Heart left ventricle (tissue), 16 donors: ENCODE results near the gene RPL35. TPM values are rescaled to one million over a fixed set of nuclear protein-coding genes. Genes with fewer than 3 reads are reported as not detected.

Experiments
- ATAC-seq, 4 donors: fragments of 200-7000 bp; cut with Tn5 transposase; one replicate each; pipeline ENCODE4 v1.9.1; 2020 to 2022; ENCODE audit warnings: moderate library complexity in 4 of 4, mild to moderate bottlenecking in 3 of 4, moderate number of reproducible peaks in 1 of 4
- DNase-seq, 5 donors: peaks; one replicate each; pipeline ENCODE4 v3.0.0-alpha.2; 2020
- H3K27ac ChIP-seq, 12 donors: fragments of 200-600 bp; sonication (generic) in 4 of 12; one replicate each; pipeline versions ENCODE4 v1.5.0 to v1.8.0; 2016 to 2022; ENCODE audit warnings: mild to moderate bottlenecking in 2 of 12
- H3K27me3 ChIP-seq, 9 donors: fragments of 200-600 bp; sonication (generic) in 2 of 9; one replicate each; pipeline versions ENCODE4 v1.5.1 to v1.8.0; 2016 to 2022; ENCODE audit warnings: mild to moderate bottlenecking in 3 of 9
- H3K36me3 ChIP-seq, 9 donors: fragments of 200-600 bp; sonication (generic) in 2 of 9; one replicate each; pipeline versions ENCODE4 v1.5.0 to v1.8.0; 2018 to 2022; ENCODE audit warnings: mild to moderate bottlenecking in 2 of 9
- H3K4me1 ChIP-seq, 12 donors: fragments of 200-600 bp; sonication (generic) in 4 of 12; one replicate each; pipeline versions ENCODE4 v1.5.0 to v1.8.0; 2016 to 2022; ENCODE audit warnings: mild to moderate bottlenecking in 3 of 12
- H3K4me3 ChIP-seq, 12 donors: fragments of 200-600 bp; sonication (generic) in 4 of 12; one replicate each; pipeline versions ENCODE4 v1.5.0 to v1.8.0; 2017 to 2022; ENCODE audit warnings: mild to moderate bottlenecking in 9 of 12, moderate library complexity in 4 of 12
- H3K9me3 ChIP-seq, 12 donors: fragments of 200-600 bp; sonication (generic) in 4 of 12; one replicate each; pipeline versions ENCODE4 v1.5.0 to v1.8.0; 2016 to 2022; ENCODE audit warnings: mild to moderate bottlenecking in 1 of 12
- POLR2A ChIP-seq, 2 donors: fragments of 450-650 bp; IDR thresholded peaks; one replicate each; pipeline ENCODE4 v1.6.1; 2017; ENCODE audit warnings: antibody characterized with exemption in 2 of 2, mild to moderate bottlenecking in 2 of 2, moderate library complexity in 2 of 2
- WGBS, 4 donors: extraction: QIAGEN DNeasy Blood & Tissue Kit in 2 of 4; methylation state at CpG; one replicate each; pipeline versions ENCODE4 v1.1.5 to v1.1.7; 2013 to 2018; 5-methylcytosine and 5-hydroxymethylcytosine counted together
- intact Hi-C, 10 donors: fragments of 100-400 bp; cut with DNase I; formaldehyde crosslinking; loops; one replicate each; pipeline versions ENCODE4 v1.11.1 to v1.14.2; 2022
- polyA plus RNA-seq, 2 donors: library from polyadenylated mRNA; stranded (reverse); fragments of 200-250 nt; gene quantifications; one replicate each; pipeline ENCODE4 v1.2.3, GENCODE V29; 2013
- total RNA-seq, 9 donors: library from RNA; depleted of rRNA in 2 of 9; stranded (reverse); fragments of >200 nt in 2 of 9; fragmentation: NEBNext Ultra II Directional in 3 of 9; extraction: Animal tissue kit (Norgen Biotek cat#: 25700) in 3 of 9; gene quantifications; one replicate each; pipeline versions ENCODE4 v1.1.0 to v1.2.4, GENCODE V29; 2016 to 2023
- TF ChIP-seq, protein P1 (sequence below), 12 donors: fragments of 200-600 bp; sonication (generic) in 4 of 12; IDR thresholded peaks; one replicate each; pipeline versions ENCODE4 v1.5.0 to v1.8.0; 2018 to 2022; ENCODE audit warnings: antibody characterized with exemption in 12 of 12, mild to moderate bottlenecking in 5 of 12
- donor health status: ischemic (EF 13 %, LVEDD 7.1; RV severe dilation, severe dysfunction).
- donor health status: healthy with polysubstance abuse.
- donor health status: DM: no; HTN: yes; CAD: no.
- donor health status: DM: no; HTN: no; CAD: no.
- donor health status: ischemic (EF 25% LVEDD 6.9; RV normal size, moderate dysfunction).
- donor health status: ischemic (EF 25% LVEDD 5.7; RV mildly dilated, moderate dysfunction).
- donor health status: healthy.
- donor health status: DM: yes; HTN: yes; CAD: no.
- donor health status: ischemic (EF 35%, LVEDD 5.7; RV mildly dilated, moderate dysfunction).
- donor health status: nonischemic (EF 11% LVEDD 7.7; RV severe dilation, severe dysfunction).
- donor health status: DM: yes; HTN: yes; CAD: no.
- donor health status: PGD.
- donor health status: ischemic (EF 29% LVEDD 5.4; RV normal size, mild dysfunction).
- donor health status: nonischemic (EF 23%, LVEDD 6.1; RV moderate dilation, normal function).

RPL35 gene
- total and polyA plus RNA-seq, 11 donors, result 600 to 3,054 (median 868) TPM

- no peaks in the 10 kb centered on the region for H3K36me3 ChIP-seq
- ATAC-seq (no peak), DNase-seq (no peak)
- H3K4me3 ChIP-seq, result no peak overlapping the region
- intact Hi-C loops, result no loop called here
- H3K27me3 ChIP-seq, result no peaks in the 10 kb centered on the region
- H3K9me3 ChIP-seq, result peaks cover 0 to 14% (median 0%) of the 10 kb centered on the region in 12 donors
- H3K27ac ChIP-seq, result no peak overlapping the region
- WGBS, 4 donors, result 51 to 60% (median 54%) methylated on average over 2 of the region's 2 CpGs
- peaks cover 0 to 34% (median 20%) of the 10 kb centered on the region in 12 donors for H3K4me1 ChIP-seq
- TF ChIP-seq POLR2A (IDR thresholded peaks at IDR 0.05), result no peak
- TF ChIP-seq, protein P1, sequence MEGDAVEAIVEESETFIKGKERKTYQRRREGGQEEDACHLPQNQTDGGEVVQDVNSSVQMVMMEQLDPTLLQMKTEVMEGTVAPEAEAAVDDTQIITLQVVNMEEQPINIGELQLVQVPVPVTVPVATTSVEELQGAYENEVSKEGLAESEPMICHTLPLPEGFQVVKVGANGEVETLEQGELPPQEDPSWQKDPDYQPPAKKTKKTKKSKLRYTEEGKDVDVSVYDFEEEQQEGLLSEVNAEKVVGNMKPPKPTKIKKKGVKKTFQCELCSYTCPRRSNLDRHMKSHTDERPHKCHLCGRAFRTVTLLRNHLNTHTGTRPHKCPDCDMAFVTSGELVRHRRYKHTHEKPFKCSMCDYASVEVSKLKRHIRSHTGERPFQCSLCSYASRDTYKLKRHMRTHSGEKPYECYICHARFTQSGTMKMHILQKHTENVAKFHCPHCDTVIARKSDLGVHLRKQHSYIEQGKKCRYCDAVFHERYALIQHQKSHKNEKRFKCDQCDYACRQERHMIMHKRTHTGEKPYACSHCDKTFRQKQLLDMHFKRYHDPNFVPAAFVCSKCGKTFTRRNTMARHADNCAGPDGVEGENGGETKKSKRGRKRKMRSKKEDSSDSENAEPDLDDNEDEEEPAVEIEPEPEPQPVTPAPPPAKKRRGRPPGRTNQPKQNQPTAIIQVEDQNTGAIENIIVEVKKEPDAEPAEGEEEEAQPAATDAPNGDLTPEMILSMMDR (IDR thresholded peaks at IDR 0.05), result no peak
Measured at GRCh38 chr9:124828489-124829333, 33.0 kb downstream of the RPL35 start.

DNA sequence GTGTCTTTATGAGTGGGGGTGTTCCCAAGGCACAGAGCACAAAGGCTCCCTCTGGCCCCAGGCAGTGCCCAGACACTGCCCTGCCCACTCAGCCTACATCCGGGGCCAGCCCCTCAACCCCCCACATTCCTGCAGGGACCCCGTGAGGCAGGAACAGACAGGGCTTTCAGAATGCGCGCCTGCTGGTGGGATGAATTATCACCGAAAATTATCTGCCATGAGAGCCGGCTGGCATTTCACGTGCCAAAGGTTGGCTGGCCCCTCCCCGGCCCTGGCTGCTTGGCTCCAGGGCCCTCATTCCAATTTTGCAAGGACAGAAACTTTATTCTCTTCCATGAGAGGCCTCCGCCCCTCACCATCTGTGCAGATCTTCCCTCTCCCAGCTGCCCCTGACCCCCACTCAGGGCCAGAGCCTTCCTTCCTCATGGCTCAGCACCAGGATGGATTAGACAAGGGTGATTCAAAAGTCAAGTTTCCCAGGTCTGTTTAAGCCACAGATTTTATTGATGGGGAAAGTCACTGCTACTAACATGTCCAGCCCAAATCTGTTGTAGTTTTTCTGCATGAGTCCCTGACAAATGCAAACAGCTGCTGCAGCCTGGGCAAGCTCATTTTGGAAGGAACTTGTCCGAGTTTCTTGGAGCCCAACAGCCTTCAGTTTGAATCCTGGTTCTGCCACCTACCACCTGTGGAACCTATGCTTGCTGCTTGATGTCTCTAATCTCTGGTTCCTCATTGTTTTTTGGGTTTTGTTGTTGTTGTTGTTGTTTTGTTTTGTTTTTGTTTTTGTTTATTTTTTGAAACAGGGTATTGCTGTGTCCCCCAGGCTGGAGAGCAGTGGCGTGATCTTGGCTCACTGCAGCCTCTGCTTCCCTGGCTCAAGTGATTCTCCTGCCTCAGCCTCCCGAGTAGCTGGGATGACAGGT is 40.8 kb downstream of the RPL35 start:
- 50 to 65% (median 62%) methylated on average over 12 of the region's 12 CpGs for WGBS, 4 donors
- Histone ChIP-seq H3K9me3 (peaks cover 0 to 6% (median 0%) of the 10 kb centered on the region in 12 donors), H3K4me3 (no peak overlapping the region), H3K27me3 (no peaks in the 10 kb centered on the region), H3K27ac (no peak overlapping the region), H3K4me1 (peaks cover 0 to 19% (median 10%) of the 10 kb centered on the region in 12 donors), H3K36me3 (no peaks in the 10 kb centered on the region)
- TF ChIP-seq POLR2A (IDR thresholded peaks at IDR 0.05), result no peak
- TF ChIP-seq, protein P1 (IDR thresholded peaks at IDR 0.05), result no peak
- intact Hi-C loops, result no loop called here
- no peak for DNase-seq
- no peak for ATAC-seq

DNA sequence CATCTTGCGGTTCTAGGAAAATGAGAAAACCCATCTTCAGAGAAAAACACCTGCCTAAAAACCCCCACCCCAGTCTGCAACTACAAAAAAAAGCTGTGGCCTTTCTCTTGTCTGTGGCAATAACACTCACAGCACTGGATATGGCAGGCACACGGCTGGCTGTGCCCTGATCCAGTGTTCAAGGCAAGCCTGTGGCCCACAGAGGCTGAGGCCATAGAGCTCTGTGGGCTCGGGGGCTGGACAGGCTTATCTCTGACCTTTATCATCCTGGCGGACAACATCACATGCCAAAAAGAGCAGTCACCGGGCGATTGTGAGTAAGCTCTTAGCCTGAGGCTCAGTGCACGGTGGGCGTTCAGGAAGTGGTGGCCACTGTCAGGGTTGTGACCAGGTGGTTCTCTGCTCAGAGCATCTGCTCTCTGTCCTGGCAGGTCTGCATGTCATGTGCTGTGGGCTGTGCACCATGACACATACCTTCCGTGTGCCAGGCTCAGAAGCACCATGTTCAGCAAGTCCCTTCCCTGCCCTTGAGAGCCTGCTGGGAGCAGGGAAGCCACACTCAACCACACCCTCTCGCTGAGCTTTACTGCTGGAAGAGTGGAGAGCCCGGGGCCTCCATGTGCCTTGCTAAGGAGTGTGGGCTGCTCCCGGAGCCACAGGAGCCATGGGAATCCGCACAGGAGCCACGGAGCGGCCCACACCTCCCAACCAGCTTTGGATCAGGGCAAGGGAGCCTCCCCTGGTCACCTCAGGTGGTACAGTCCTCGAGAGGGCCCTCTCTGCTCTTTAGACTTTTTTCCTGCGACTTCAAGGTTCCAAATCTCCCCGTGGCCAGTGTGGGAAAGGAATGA is 43.1 kb downstream of the RPL35 start:
- H3K9me3 ChIP-seq, result no peaks in the 10 kb centered on the region
- H3K4me3 ChIP-seq, result no peak overlapping the region
- peak overlapping the region in 7 of 12 donors; percentile 10 to 68 (median 46) for H3K27ac ChIP-seq
- WGBS, 4 donors, result 46 to 58% (median 51%) methylated on average over 11 to 18 of the region's 18 CpGs
- intact Hi-C loops, result no loop called here
- no peaks in the 10 kb centered on the region for H3K27me3 ChIP-seq
- peak in 2 of 5 donors; percentile 55 to 64 for DNase-seq
- ATAC-seq, result peak; percentile 56 to 81 (median 74)
- H3K4me1 ChIP-seq, result peaks cover 0 to 19% (median 10%) of the 10 kb centered on the region in 12 donors
- no peak for TF ChIP-seq POLR2A (IDR thresholded peaks at IDR 0.05)
- TF ChIP-seq, protein P1 (IDR thresholded peaks at IDR 0.05), result no peak
- H3K36me3 ChIP-seq, result no peaks in the 10 kb centered on the region
